8988T (cell line): ENCODE data around the gene FLRT2.

Experiments used
- DNase-seq: peaks from one replicate; pipeline ENCODE4 v3.0.0; 2011

The FLRT2 gene

GRCh38 chr14:85529803-85530574 is at the start of gene FLRT2:
FLRT2 (plus strand) TSS chr14:85530144; CDS start chr14:85621515, 91,371 bp downstream.
- DNase-seq: no peak

GRCh38 chr14:85481471-85481870 is 48.5 kb upstream of the FLRT2 start:
- DNase-seq: no peak

GRCh38 chr14:85482552-85482951 is 47.4 kb upstream of the FLRT2 start:
- DNase-seq: no peak

GRCh38 chr14:85483037-85483436 is 46.9 kb upstream of the FLRT2 start:
- no peak for DNase-seq

- no peak for DNase-seq
Measured at GRCh38 chr14:85483652-85484051, 46.3 kb upstream of the FLRT2 start.

GRCh38 chr14:85487215-85487614 is 42.7 kb upstream of the FLRT2 start:
- no peak for DNase-seq

GRCh38 chr14:85501751-85502150 is 28.2 kb upstream of the FLRT2 start:
- no peak for DNase-seq

GRCh38 chr14:85508863-85509262 is 21.1 kb upstream of the FLRT2 start:
- no peak for DNase-seq

- no peak for DNase-seq
Measured at GRCh38 chr14:85512451-85512850, 17.5 kb upstream of the FLRT2 start.

GRCh38 chr14:85514487-85514886 is 15.5 kb upstream of the FLRT2 start:
- DNase-seq: no peak

GRCh38 chr14:85516239-85517113 is 13.5 kb upstream of the FLRT2 start:
- no peak for DNase-seq

GRCh38 chr14:85517114-85517688 is 12.7 kb upstream of the FLRT2 start:
- DNase-seq: no peak

GRCh38 chr14:85519661-85520305 is 10.2 kb upstream of the FLRT2 start:
- DNase-seq: no peak

GRCh38 chr14:85520581-85520980 is 9.4 kb upstream of the FLRT2 start:
- DNase-seq: no peak

- DNase-seq: no peak
Measured at GRCh38 chr14:85523624-85524023, 6.3 kb upstream of the FLRT2 start.

GRCh38 chr14:85527006-85527405 is 2.9 kb upstream of the FLRT2 start:
- no peak for DNase-seq

GRCh38 chr14:85527445-85528035 is 2.4 kb upstream of the FLRT2 start:
- DNase-seq: no peak

GRCh38 chr14:85528080-85528896 is 1.7 kb upstream of the FLRT2 start:
- DNase-seq: no peak

GRCh38 chr14:85528897-85529631 is 880 bp upstream of the FLRT2 start:
- no peak for DNase-seq

- no peak for DNase-seq
Measured at GRCh38 chr14:85530626-85531025, 682 bp downstream of the FLRT2 start.

- no peak for DNase-seq
Measured at GRCh38 chr14:85531141-85531586, 1.2 kb downstream of the FLRT2 start.
